GM11168 (cell line): ENCODE data around the gene LIPA.
"Not testable (repeated sequence)": the region's sequence is repeated elsewhere in the genome, so short reads cannot be mapped to it uniquely, and the experiment has no call there.

Experiments used
- in situ Hi-C: fragments of 300-500 bp; cut with MboI; formaldehyde crosslinking; loops from one replicate; pipeline ENCODE4 v1.12.0; 2022; ENCODE audit warnings: low sequenced_read_pairs; ENCODE audit not compliant: unreplicated experiment

Gene LIPA

GRCh38 chr10:89182894-89183293 is 68.7 kb downstream of the LIPA start:
- in situ Hi-C loops: no loop called here

- in situ Hi-C loops: no loop called here
Measured at GRCh38 chr10:89175816-89176215, 75.8 kb downstream of the LIPA start.

- in situ Hi-C loops: no loop called here
Measured at GRCh38 chr10:89173075-89173474, 78.5 kb downstream of the LIPA start.

- in situ Hi-C loops: no loop called here
Measured at GRCh38 chr10:89171996-89172395, 79.6 kb downstream of the LIPA start.

GRCh38 chr10:89171263-89171872 is 80.2 kb downstream of the LIPA start:
- in situ Hi-C loops: no loop called here

- in situ Hi-C loops: not testable (repeated sequence)
Measured at GRCh38 chr10:89168354-89168900, 83.1 kb downstream of the LIPA start.

GRCh38 chr10:89167915-89168314 is 83.7 kb downstream of the LIPA start:
- in situ Hi-C loops: no loop called here

- in situ Hi-C loops: no loop called here
Measured at GRCh38 chr10:89165923-89166322, 85.7 kb downstream of the LIPA start.

GRCh38 chr10:89164920-89165319 is 86.7 kb downstream of the LIPA start:
- in situ Hi-C loops: no loop called here

GRCh38 chr10:89164080-89164479 is 87.5 kb downstream of the LIPA start:
- in situ Hi-C loops: no loop called here
